GM12878 (cell line): ENCODE data around the gene ABCB10. TPM values are rescaled to one million over a fixed set of nuclear protein-coding genes. Genes with fewer than 3 reads are reported as not detected.
A peak's percentile ranks its signal among the peaks of the same experiment; 100 is the strongest.

Source experiments
- ATAC-seq: fragments of 200-7000 bp; cut with Tn5 transposase; 3 replicates; pipeline ENCODE4 v1.9.1; 2020; ENCODE audit warnings: mild to moderate bottlenecking, moderate library complexity
- BruUV-seq: library from RNA; stranded (reverse); fragments of 400-500 nt; replicated peaks from 2 replicates; lab custom pipeline; 2021; lab: Mats Ljungman, UMichigan
- CTCF ChIA-PET: fragments of 300-600 bp; sonication (Branson Sonifier 250); formaldehyde crosslinking; extraction: SDS; loops from one replicate; lab custom pipeline; 2021; ENCODE audit warnings: inconsistent platforms; lab: Yijun Ruan, JAX
- POLR2A ChIA-PET: fragments of 350-600 bp; formaldehyde crosslinking; extraction: SDS; loops from one replicate; lab custom pipeline; 2021; ENCODE audit warnings: inconsistent platforms; lab: Charles Lee
- RAD21 ChIA-PET: fragments of 300-600 bp; sonication (Branson Sonifier 250); formaldehyde crosslinking; loops from one replicate; lab custom pipeline; 2023; ENCODE audit warnings: antibody characterized with exemption; ENCODE audit not compliant: unreplicated experiment; lab: Charles Lee
- SMC1A ChIA-PET: fragments of 300-600 bp; sonication (Branson Sonifier 250); formaldehyde crosslinking; loops from one replicate; lab custom pipeline; 2023; ENCODE audit not compliant: unreplicated experiment, uncharacterized antibody; lab: Charles Lee
- DNase-seq: peaks from one replicate; pipeline ENCODE4 v3.0.0-alpha.2; 2011; ENCODE audit warnings: low read depth, low spot score
- FAIRE-seq: peaks from 3 replicates; lab custom pipeline; 2011; peaks lifted over from hg19 to GRCh38; lab: Jason Lieb, UNC
- H2AFZ ChIP-seq: 2 replicates; pipeline ENCODE4 v1.6.0; 2011; ENCODE audit warnings: low read depth, low read length, control low read depth; ENCODE audit not compliant: control insufficient read depth
- H3K27ac ChIP-seq: 2 replicates; pipeline ENCODE4 v1.5.1; 2011; ENCODE audit warnings: control low read depth; ENCODE audit not compliant: control insufficient read depth, insufficient read depth
- H3K27me3 ChIP-seq, 2 experiments: replicated peaks in 1 of 2; 2 replicates each; pipeline versions ENCODE4 v1.6.0 to v1.6.1; 2011; ENCODE audit warnings: low read length in 1 of 2; ENCODE audit not compliant: control insufficient read depth in 2 of 2, insufficient read depth in 2 of 2
- H3K36me3 ChIP-seq, 2 experiments: 2 replicates each; pipeline ENCODE4 v1.5.1; 2011; ENCODE audit warnings: low read length in 1 of 2; ENCODE audit not compliant: control insufficient read depth in 2 of 2, insufficient read depth in 2 of 2
- H3K4me1 ChIP-seq: 2 replicates; pipeline ENCODE4 v1.6.1; 2011; ENCODE audit warnings: mild to moderate bottlenecking, low read length, moderate library complexity, mixed read lengths; ENCODE audit not compliant: control insufficient read depth, insufficient read depth
- H3K4me2 ChIP-seq: 2 replicates; pipeline ENCODE4 v1.6.0; 2011; ENCODE audit warnings: control low read depth; ENCODE audit not compliant: control insufficient read depth, insufficient read depth
- H3K4me3 ChIP-seq: fragments of 200-600 bp; sonication (generic); 2 replicates; pipeline ENCODE4 v1.5.1; 2016
- H3K79me2 ChIP-seq: 2 replicates; pipeline ENCODE4 v1.6.0; 2011; ENCODE audit warnings: low read length; ENCODE audit not compliant: control insufficient read depth, insufficient read depth
- H3K9ac ChIP-seq: 2 replicates; pipeline ENCODE4 v1.8.0; 2011; ENCODE audit warnings: low read length, control low read depth, mixed read lengths; ENCODE audit not compliant: control insufficient read depth, insufficient read depth
- H3K9me3 ChIP-seq: replicated peaks from 3 replicates; pipeline ENCODE4 v1.5.1; 2011; ENCODE audit warnings: mild to moderate bottlenecking, low read length; ENCODE audit not compliant: control insufficient read depth, insufficient read depth
- H4K20me1 ChIP-seq: 2 replicates; pipeline ENCODE4 v1.6.0; 2011; ENCODE audit not compliant: control insufficient read depth, insufficient read depth
- CREB1 ChIP-seq: IDR thresholded peaks from 2 replicates; pipeline ENCODE4 v1.6.1; 2012; ENCODE audit warnings: low read depth, mild to moderate bottlenecking, inconsistent platforms
- CUX1 ChIP-seq: IDR thresholded peaks from 2 replicates; pipeline ENCODE4 v1.6.1; 2012; ENCODE audit warnings: improper control_type of control experiment, low read depth, low read length; ENCODE audit not compliant: insufficient replicate concordance
- E4F1 ChIP-seq: fragments of 450-650 bp; IDR thresholded peaks from 2 replicates; pipeline ENCODE4 v1.6.1; 2018; ENCODE audit warnings: borderline replicate concordance, mild to moderate bottlenecking; ENCODE audit not compliant: partially characterized antibody
- GATAD2B ChIP-seq: fragments of 450-650 bp; conservative IDR thresholded peaks from 2 replicates; pipeline ENCODE4 v1.6.1; 2017; ENCODE audit warnings: low read depth, mild to moderate bottlenecking, moderate library complexity
- HDGF ChIP-seq: fragments of 450-650 bp; IDR thresholded peaks from 2 replicates; pipeline ENCODE4 v1.6.1; 2016; ENCODE audit warnings: antibody characterized with exemption
- MEF2B ChIP-seq: fragments of 450-650 bp; IDR thresholded peaks from 2 replicates; pipeline ENCODE4 v1.6.1; 2018; ENCODE audit warnings: mild to moderate bottlenecking, moderate library complexity; ENCODE audit not compliant: partially characterized antibody, poor library complexity, severe bottlenecking
- NFXL1 ChIP-seq: fragments of 450-650 bp; IDR thresholded peaks from 2 replicates; pipeline ENCODE4 v1.6.1; 2017; ENCODE audit warnings: antibody characterized with exemption, mild to moderate bottlenecking, borderline replicate concordance
- POLR2AphosphoS5 ChIP-seq: IDR thresholded peaks from 2 replicates; pipeline ENCODE4 v1.6.1; 2011; ENCODE audit warnings: mild to moderate bottlenecking, low read length, inconsistent platforms
- RFX5 ChIP-seq: IDR thresholded peaks from 2 replicates; pipeline ENCODE4 v1.6.1; 2011; ENCODE audit warnings: low read depth, low read length, improper control_type of control experiment
- STAT1 ChIP-seq: fragments of 450-650 bp; conservative IDR thresholded peaks from 2 replicates; pipeline ENCODE4 v1.6.1; 2014; ENCODE audit warnings: antibody characterized with exemption, mild to moderate bottlenecking
- TBL1XR1 ChIP-seq: IDR thresholded peaks from 2 replicates; pipeline ENCODE4 v1.6.1; 2012; ENCODE audit warnings: low read depth, low read length, improper control_type of control experiment
- WGBS: methylation state at CpG from one replicate; pipeline ENCODE4 v1.1.6; 2016; ENCODE audit warnings: low lambda C conversion rate; ENCODE audit not compliant: insufficient replicate concordance, insufficient coverage; ENCODE audit errors: missing lambda C conversion rate; 5-methylcytosine and 5-hydroxymethylcytosine counted together
- in situ Hi-C: fragments of 300-500 bp; cut with MboI; formaldehyde crosslinking; loops from 9 replicates; pipeline ENCODE4 v1.14.3; 2018; ENCODE audit warnings: mixed read lengths
- intact Hi-C: fragments of 100-400 bp; cut with micrococcal nuclease; formaldehyde crosslinking; loops from one replicate; pipeline ENCODE4 v1.14.2; 2022; ENCODE audit not compliant: unreplicated experiment
- polyA plus RNA-seq, 11 experiments: library from polyadenylated mRNA; depleted of rRNA in 4 of 11; unstranded in 6 of 11; stranded (reverse) in 5 of 11; fragments of >200 nt; fragmentation: Nextera tagmentation in 4 of 11; fragmentation: Illumina TruSeq in 1 of 11; extraction: Ambion mirVana in 4 of 11; extraction: Trizol in 1 of 11; gene quantifications; 1 replicate in 1 of 11; 2 replicates in 10 of 11; pipeline versions ENCODE4 v1.2.1 to v1.2.3, GENCODE V29; 2011 to 2016; ENCODE audit warnings: inconsistent platforms in 2 of 11, missing spikeins in 2 of 11, low read depth in 1 of 11
- total RNA-seq, 4 experiments: library from RNA; depleted of rRNA in 3 of 4; stranded (reverse); fragments of >200 nt in 3 of 4; fragmentation: Illumina TruSeq in 1 of 4; extraction: Trizol in 1 of 4; gene quantifications; 2 replicates each; pipeline versions ENCODE4 v1.2.1 to v1.2.3, GENCODE V29; 2013 to 2021

The ABCB10 gene
- total and polyA plus RNA-seq, 10 of the 15 experiments (the other 5 are each of a cell fraction or from before 2014, with no cell fraction given), result 8.0 to 30.5 (median 16.7) TPM

- TF ChIP-seq E4F1 (no peak), RFX5 (no peak), GATAD2B (peak; percentile 47; the same call in 1 of the 2 replicates), MEF2B (no peak), TBL1XR1 (no peak), HDGF (no peak)
These were observed 543 bp downstream of the ABCB10 start (continued) for GRCh38 chr1:229557913-229558414.

- H3K27ac ChIP-seq, result peak overlapping the region; percentile 60
- H3K27me3 ChIP-seq, result no peaks in the 10 kb centered on the region
- H3K4me2 ChIP-seq, result peak overlapping the region; percentile 76
- ATAC-seq (peak; percentile 22), DNase-seq (no peak), FAIRE-seq (peak; percentile 62)
- ChIA-PET CTCF (interaction anchor here (0.8 to 2.6 kb wide), 12 partner anchors 13 to 752 kb away, joined by 3 to 21 read pairs (median 4); partner anchors contain the start of gene NUP133), POLR2A (interaction anchor here (1.0 to 3.2 kb wide), 4 partner anchors 66 to 108 kb away, joined by 3 to 33 read pairs (median 6); partner anchors contain the start of genes TAF5L and URB2), RAD21 (interaction anchor here (0.7 to 2.9 kb wide), 7 partner anchors 22 to 749 kb away, joined by 3 to 25 read pairs (median 4); no protein-coding TSS in a partner anchor), SMC1A (interaction anchor here (1.1 to 3.0 kb wide), 5 partner anchors 9 to 72 kb away, joined by 3 to 25 read pairs (median 5); partner anchors contain the start of gene NUP133)
- no TSS peak for BruUV-seq
- WGBS, result 15% methylated on average over 5 of the region's 5 CpGs
- intact Hi-C loops, result loop anchor here (10.0 kb wide), 1 partner anchor 517 kb away; no protein-coding TSS in a partner anchor
- H3K79me2 ChIP-seq, result peaks cover 37% of the 10 kb centered on the region
- peak overlapping the region; percentile 66 for H3K4me3 ChIP-seq
- H3K36me3 ChIP-seq, result no peaks in the 10 kb centered on the region
- no peaks in the 10 kb centered on the region; the same call in 1 of the 2 replicates for H3K4me1 ChIP-seq
- in situ Hi-C loops, result no loop called here
- peak overlapping the region; percentile 18 for H2AFZ ChIP-seq
- H3K9ac ChIP-seq, result peak overlapping the region; percentile 70
- no peaks in the 10 kb centered on the region for H4K20me1 ChIP-seq
- H3K9me3 ChIP-seq, result no peaks in the 10 kb centered on the region
- TF ChIP-seq POLR2AphosphoS5 (no peak), CUX1 (no peak), NFXL1 (no peak), CREB1 (no peak), STAT1 (no peak)
These were observed 1.2 kb downstream of the ABCB10 start for GRCh38 chr1:229557200-229557850.
